AG09309 (cell line): ENCODE data around the gene MTARC2.

ENCODE experiments used
- DNase-seq: peaks from one replicate; pipeline ENCODE4 v3.0.0-alpha.2; 2010; ENCODE audit warnings: low read depth
- H3K4me3 ChIP-seq: 2 replicates; pipeline ENCODE4 v1.5.1; 2011; ENCODE audit warnings: mild to moderate bottlenecking, low read depth, low read length, moderate library complexity; ENCODE audit not compliant: control insufficient read depth
- CTCF ChIP-seq: IDR thresholded peaks from 2 replicates; pipeline ENCODE4 v1.5.1; 2011; ENCODE audit warnings: mild to moderate bottlenecking, low read depth, low read length, inconsistent platforms; ENCODE audit not compliant: insufficient read depth, control insufficient read depth; ENCODE audit errors: missing control alignments

Gene MTARC2

GRCh38 chr1:220818421-220819173, 70.5 kb downstream of the MTARC2 start:
- no peak for TF ChIP-seq CTCF
- peak; percentile 65 for DNase-seq
- H3K4me3 ChIP-seq = no peak overlapping the region

DNA sequence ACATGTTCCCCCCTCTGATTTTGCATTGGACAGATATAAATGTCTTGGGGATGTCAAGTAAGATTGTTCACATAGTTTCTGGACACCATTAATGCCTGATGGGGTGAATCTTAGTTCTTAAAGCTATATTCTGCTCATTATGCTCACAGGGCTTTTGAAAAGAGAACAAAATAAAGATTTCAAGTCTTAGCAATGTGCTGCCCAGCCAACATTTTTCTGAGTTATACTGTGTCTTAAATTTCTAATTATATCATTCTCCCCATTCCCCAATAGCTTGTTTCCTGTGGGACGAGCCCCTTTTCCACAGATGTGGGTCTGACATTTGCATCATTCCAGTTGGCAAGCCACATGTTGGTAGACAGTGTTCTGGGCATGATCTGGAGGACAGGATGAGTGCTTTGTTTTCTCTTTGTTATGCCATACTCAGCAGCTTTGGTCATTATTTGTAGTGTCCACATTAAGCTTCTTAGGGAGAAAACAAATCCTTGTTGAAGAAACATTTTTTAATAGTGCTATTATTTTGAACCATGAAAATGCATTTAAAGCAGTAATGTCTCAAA, 71.4 kb downstream of the MTARC2 start:
- no peak overlapping the region for H3K4me3 ChIP-seq
- DNase-seq = no peak
- no peak for TF ChIP-seq CTCF

DNA sequence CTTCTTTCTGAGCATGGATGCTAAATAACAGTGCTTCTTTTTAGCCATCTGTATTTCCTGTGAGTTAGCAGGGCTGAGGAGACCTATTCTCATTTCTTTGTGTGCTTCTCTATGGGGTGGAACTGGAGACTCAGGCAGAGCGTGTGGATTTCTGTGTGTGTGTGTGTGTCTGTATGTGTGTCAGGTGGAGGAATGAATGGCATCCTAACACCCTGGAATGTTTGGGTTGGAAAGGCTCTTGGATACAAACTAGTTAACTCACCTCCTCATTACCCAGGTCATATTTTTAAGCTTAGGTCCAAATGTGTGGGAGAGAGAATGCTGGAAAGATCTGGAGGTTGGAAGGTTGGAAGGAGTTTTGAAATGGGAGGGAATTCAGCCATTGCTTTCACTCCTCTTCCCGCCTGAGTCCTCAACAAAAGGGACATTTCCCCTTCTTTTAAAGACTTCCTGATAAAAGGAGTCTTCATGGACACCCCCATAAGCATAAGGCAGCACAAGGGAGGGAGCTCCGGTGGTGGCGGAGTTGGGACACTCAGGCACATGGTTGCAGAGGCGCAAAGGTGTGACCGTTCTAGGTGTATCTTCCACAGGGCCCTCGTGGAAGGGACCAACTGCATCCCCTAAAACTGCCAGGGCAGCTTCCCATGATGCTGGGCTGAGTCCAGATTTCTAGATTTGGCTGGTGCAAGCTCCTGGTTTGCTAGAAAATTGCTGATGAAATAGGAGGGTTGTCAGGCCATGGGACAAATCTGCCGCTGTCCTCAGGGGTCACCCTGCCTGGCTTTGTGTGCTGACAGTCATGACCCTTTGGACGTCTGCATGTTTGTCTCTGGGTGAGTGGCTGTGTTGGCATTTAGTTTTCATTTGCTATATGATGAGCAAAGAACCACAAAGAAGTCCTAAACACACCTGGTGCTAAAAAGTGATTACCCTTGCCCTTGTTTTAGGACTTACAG, 76.2 kb downstream of the MTARC2 start:
- DNase-seq = no peak
- no peak overlapping the region for H3K4me3 ChIP-seq
- TF ChIP-seq CTCF = no peak

DNA sequence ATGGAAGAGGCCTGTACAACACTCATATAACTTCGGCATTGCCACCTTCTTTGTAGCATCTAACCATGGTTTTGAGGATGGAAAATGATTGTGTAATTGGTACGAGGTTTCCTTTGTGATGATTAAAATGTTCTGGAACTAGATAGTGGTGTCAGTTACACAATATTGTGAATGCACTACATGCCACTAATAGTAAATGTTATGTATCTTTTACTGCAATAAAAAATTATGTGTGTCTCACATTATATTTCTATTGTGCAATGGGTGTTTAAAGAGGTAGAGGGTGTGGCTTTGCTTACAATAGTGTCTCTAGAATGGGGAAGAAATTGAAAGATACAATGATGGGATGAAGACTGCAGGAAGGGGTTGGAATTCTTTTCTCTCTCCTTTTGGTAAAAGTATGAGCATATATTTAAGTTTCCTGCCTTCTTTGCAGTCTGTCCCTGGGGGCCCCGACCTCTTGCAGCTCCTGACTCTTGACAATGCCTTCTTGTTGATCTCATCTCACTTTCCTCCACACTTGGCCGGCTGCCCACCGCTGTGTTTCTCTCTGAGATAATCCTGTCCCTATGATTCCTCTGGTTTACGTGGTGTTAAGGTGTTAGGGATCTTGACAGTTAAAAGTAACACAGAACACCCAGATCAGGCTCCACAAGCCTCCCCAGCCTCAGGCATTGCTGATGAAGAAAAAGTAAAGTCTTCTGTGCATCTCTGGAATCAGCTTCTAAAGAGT, 77.9 kb downstream of the MTARC2 start:
- TF ChIP-seq CTCF = no peak
- peak; percentile 32 for DNase-seq

GRCh38 chr1:220826729-220827128, 78.6 kb downstream of the MTARC2 start:
- no peak overlapping the region for H3K4me3 ChIP-seq
- TF ChIP-seq CTCF = no peak
- DNase-seq = no peak

More for the DNA sequence above, 77.9 kb downstream of the MTARC2 start:
- no peak overlapping the region for H3K4me3 ChIP-seq
